HepG2 (cell line): ENCODE measurements around the gene SIRT1. TPM values are rescaled to one million over a fixed set of nuclear protein-coding genes. Genes with fewer than 3 reads are reported as not detected.

ENCODE experiments used
- CCAR2 ChIP-seq: fragments of 200-400 bp; formaldehyde crosslinking; optimal IDR thresholded peaks from 2 replicates; pipeline ENCODE3; 2018; ENCODE audit warnings: low read depth, mild to moderate bottlenecking, low read length, moderate library complexity
- GABPA ChIP-seq, 2 experiments: IDR thresholded peaks; 2 replicates each; pipeline ENCODE4 v1.6.1; 2011 to 2016; ENCODE audit warnings: low read depth in 2 of 2, low read length in 1 of 2, missing biosample characterization in 1 of 2, missing genetic modification characterization in 1 of 2
- HDAC1 ChIP-seq: sonication (generic); formaldehyde crosslinking; IDR thresholded peaks from 2 replicates; pipeline ENCODE4 v1.5.1; 2020; ENCODE audit warnings: mild to moderate bottlenecking, missing genetic modification reagents
- MAFG ChIP-seq: sonication (generic); formaldehyde crosslinking; IDR thresholded peaks from 2 replicates; pipeline ENCODE4 v1.5.1; 2020; ENCODE audit warnings: mild to moderate bottlenecking, missing genetic modification reagents
- NFE2L2 ChIP-seq: fragments of 150-350 bp; IDR thresholded peaks from 2 replicates; pipeline ENCODE4 v1.6.1; 2014; ENCODE audit warnings: low read length
- SALL1 ChIP-seq: sonication (generic); formaldehyde crosslinking; IDR thresholded peaks from 2 replicates; pipeline ENCODE4 v1.8.0; 2022; ENCODE audit warnings: mild to moderate bottlenecking, missing genetic modification reagents
- SMARCE1 ChIP-seq: fragments of 450-650 bp; IDR thresholded peaks from 2 replicates; pipeline ENCODE4 v1.6.1; 2017; ENCODE audit warnings: borderline replicate concordance
- SOX13 ChIP-seq, 3 experiments: fragments of 450-650 bp in 1 of 3; sonication (generic) in 1 of 3; formaldehyde crosslinking in 1 of 3; IDR thresholded peaks in 2 of 3; conservative IDR thresholded peaks in 1 of 3; 2 replicates each; pipeline versions ENCODE4 v1.5.0 to v1.6.1; 2016 to 2020; ENCODE audit warnings: antibody characterized with exemption in 1 of 3, mild to moderate bottlenecking in 1 of 3, missing compliant biosample characterization in 1 of 3, missing genetic modification reagents in 1 of 3, moderate library complexity in 1 of 3
- TP53 ChIP-seq: sonication (generic); formaldehyde crosslinking; conservative IDR thresholded peaks from 2 replicates; pipeline ENCODE4 v1.4.0; 2020; ENCODE audit warnings: missing genetic modification reagents
- ZNF143 ChIP-seq: sonication (generic); formaldehyde crosslinking; IDR thresholded peaks from 2 replicates; pipeline ENCODE4 v1.4.0; 2020; ENCODE audit warnings: missing genetic modification reagents
- ZNF207 ChIP-seq: fragments of 450-650 bp; IDR thresholded peaks from 2 replicates; pipeline ENCODE4 v1.6.1; 2016; ENCODE audit warnings: antibody characterized with exemption, borderline replicate concordance
- ZNF629 ChIP-seq: sonication (generic); formaldehyde crosslinking; conservative IDR thresholded peaks from 2 replicates; pipeline ENCODE4 v1.5.0; 2020; ENCODE audit warnings: missing genetic modification reagents
- polyA plus RNA-seq, 8 experiments: library from polyadenylated mRNA; depleted of rRNA in 3 of 8; stranded (reverse) in 7 of 8; unstranded in 1 of 8; fragments of >200 nt; fragmentation: Illumina TruSeq in 4 of 8; extraction: Trizol in 4 of 8; gene quantifications; 2 replicates each; pipeline versions ENCODE4 v1.2.1 to v1.2.3, GENCODE V29; 2011 to 2016; ENCODE audit warnings: low read depth in 4 of 8, missing spikeins in 1 of 8, mixed read lengths in 1 of 8; ENCODE audit not compliant: insufficient read depth in 1 of 8
- total RNA-seq, 5 experiments: library from RNA; depleted of rRNA; stranded (reverse); fragments of >200 nt; fragmentation: Illumina TruSeq; extraction: Trizol; gene quantifications; 2 replicates each; pipeline ENCODE4 v1.2.3, GENCODE V29; 2016; ENCODE audit warnings: low read depth in 1 of 5
- TF ChIP-seq, protein P1 (sequence below): sonication (generic); formaldehyde crosslinking; IDR thresholded peaks from 2 replicates; pipeline ENCODE4 v1.5.1; 2020; ENCODE audit warnings: missing genetic modification reagents, mild to moderate bottlenecking, borderline replicate concordance
- TF ChIP-seq, protein P2 (sequence below): sonication (generic); formaldehyde crosslinking; IDR thresholded peaks from 2 replicates; pipeline ENCODE4 v1.4.0; 2020; ENCODE audit warnings: mild to moderate bottlenecking, missing genetic modification reagents
- TF ChIP-seq, protein P3 (sequence below): IDR thresholded peaks from 2 replicates; pipeline ENCODE4 v1.6.1; 2016; ENCODE audit warnings: low read depth, borderline replicate concordance
- TF ChIP-seq, protein P4 (sequence below): sonication (generic); formaldehyde crosslinking; IDR thresholded peaks from 2 replicates; pipeline ENCODE4 v1.9.0; 2021; ENCODE audit warnings: missing genetic modification reagents, borderline replicate concordance
- TF ChIP-seq, protein P5 (sequence below): sonication (generic); formaldehyde crosslinking; IDR thresholded peaks from 2 replicates; pipeline ENCODE4 v1.5.0; 2020; ENCODE audit warnings: missing genetic modification reagents, mild to moderate bottlenecking, borderline replicate concordance

The SIRT1 gene
- total and polyA plus RNA-seq, 2 of the 13 experiments (the other 11 are each of a cell fraction or from before 2014, with no cell fraction given), result 9.4 to 10.2 TPM

DNA sequence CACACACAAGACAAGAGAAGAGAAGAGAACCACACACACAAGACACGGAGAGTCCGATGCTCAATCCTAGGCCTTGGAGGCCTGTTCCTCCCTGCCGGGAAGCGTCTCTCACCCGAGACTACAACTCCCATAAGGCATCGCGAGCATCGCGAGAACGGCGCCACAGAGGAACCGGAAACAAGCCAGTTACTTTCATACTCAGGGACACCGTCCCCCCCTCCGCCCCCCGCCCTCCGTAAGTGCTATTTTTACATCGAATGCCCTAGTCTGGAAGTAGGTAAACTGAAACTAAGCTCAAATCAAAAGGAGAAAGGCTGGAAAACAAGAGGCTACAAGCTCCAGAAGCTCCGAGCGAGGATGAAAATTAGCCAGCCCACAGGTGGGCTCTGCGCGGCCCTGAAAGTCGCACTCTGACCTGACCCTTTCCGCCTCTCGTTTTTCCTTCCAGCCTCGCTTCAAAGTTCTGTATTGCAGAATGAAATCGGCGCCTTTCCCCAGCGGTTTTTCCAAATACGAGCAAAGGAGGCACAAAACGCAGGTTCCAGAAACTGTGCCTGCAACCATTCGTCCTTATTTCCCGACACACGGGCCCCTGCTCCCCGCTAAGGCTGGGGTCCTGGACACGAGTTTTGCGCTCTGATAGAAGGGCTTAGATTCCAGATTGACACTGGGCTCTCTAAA, 35.0 kb upstream of the SIRT1 start (continued):
- TF ChIP-seq SOX13 (IDR thresholded peaks at IDR 0.05), result no peak
- TF ChIP-seq SOX13 (CRISPR knock-in tag; conservative IDR thresholded peaks at IDR 0.05 in 1 of 2, IDR thresholded peaks at IDR 0.05 in 1 of 2), result no peak; a peak in 1 of 4 replicates
- TF ChIP-seq, protein P1, sequence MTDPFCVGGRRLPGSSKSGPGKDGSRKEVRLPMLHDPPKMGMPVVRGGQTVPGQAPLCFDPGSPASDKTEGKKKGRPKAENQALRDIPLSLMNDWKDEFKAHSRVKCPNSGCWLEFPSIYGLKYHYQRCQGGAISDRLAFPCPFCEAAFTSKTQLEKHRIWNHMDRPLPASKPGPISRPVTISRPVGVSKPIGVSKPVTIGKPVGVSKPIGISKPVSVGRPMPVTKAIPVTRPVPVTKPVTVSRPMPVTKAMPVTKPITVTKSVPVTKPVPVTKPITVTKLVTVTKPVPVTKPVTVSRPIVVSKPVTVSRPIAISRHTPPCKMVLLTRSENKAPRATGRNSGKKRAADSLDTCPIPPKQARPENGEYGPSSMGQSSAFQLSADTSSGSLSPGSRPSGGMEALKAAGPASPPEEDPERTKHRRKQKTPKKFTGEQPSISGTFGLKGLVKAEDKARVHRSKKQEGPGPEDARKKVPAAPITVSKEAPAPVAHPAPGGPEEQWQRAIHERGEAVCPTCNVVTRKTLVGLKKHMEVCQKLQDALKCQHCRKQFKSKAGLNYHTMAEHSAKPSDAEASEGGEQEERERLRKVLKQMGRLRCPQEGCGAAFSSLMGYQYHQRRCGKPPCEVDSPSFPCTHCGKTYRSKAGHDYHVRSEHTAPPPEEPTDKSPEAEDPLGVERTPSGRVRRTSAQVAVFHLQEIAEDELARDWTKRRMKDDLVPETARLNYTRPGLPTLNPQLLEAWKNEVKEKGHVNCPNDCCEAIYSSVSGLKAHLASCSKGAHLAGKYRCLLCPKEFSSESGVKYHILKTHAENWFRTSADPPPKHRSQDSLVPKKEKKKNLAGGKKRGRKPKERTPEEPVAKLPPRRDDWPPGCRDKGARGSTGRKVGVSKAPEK (CRISPR knock-in tag), result no peak
- TF ChIP-seq, protein P2, sequence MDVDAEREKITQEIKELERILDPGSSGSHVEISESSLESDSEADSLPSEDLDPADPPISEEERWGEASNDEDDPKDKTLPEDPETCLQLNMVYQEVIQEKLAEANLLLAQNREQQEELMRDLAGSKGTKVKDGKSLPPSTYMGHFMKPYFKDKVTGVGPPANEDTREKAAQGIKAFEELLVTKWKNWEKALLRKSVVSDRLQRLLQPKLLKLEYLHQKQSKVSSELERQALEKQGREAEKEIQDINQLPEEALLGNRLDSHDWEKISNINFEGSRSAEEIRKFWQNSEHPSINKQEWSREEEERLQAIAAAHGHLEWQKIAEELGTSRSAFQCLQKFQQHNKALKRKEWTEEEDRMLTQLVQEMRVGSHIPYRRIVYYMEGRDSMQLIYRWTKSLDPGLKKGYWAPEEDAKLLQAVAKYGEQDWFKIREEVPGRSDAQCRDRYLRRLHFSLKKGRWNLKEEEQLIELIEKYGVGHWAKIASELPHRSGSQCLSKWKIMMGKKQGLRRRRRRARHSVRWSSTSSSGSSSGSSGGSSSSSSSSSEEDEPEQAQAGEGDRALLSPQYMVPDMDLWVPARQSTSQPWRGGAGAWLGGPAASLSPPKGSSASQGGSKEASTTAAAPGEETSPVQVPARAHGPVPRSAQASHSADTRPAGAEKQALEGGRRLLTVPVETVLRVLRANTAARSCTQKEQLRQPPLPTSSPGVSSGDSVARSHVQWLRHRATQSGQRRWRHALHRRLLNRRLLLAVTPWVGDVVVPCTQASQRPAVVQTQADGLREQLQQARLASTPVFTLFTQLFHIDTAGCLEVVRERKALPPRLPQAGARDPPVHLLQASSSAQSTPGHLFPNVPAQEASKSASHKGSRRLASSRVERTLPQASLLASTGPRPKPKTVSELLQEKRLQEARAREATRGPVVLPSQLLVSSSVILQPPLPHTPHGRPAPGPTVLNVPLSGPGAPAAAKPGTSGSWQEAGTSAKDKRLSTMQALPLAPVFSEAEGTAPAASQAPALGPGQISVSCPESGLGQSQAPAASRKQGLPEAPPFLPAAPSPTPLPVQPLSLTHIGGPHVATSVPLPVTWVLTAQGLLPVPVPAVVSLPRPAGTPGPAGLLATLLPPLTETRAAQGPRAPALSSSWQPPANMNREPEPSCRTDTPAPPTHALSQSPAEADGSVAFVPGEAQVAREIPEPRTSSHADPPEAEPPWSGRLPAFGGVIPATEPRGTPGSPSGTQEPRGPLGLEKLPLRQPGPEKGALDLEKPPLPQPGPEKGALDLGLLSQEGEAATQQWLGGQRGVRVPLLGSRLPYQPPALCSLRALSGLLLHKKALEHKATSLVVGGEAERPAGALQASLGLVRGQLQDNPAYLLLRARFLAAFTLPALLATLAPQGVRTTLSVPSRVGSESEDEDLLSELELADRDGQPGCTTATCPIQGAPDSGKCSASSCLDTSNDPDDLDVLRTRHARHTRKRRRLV, result peak; percentile 55; the same call in 1 of the 2 replicates
- TF ChIP-seq, protein P3, sequence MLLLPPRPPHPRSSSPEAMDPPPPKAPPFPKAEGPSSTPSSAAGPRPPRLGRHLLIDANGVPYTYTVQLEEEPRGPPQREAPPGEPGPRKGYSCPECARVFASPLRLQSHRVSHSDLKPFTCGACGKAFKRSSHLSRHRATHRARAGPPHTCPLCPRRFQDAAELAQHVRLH (CRISPR knock-in tag), result 0 out of 2 replicates have a peak, but pooled peaks have one; percentile 20
- TF ChIP-seq CCAR2, result no peak
- TF ChIP-seq ZNF143 (CRISPR knock-in tag), result peak; percentile 96
- peak; percentile 82 for TF ChIP-seq GABPA (IDR thresholded peaks at IDR 0.05; ENCODE audit: low read depth, low read length)
- TF ChIP-seq GABPA (CRISPR knock-in tag; IDR thresholded peaks at IDR 0.05; ENCODE audit: low read depth), result peak; percentile 96
- no peak for TF ChIP-seq TP53 (CRISPR knock-in tag)
- TF ChIP-seq SALL1 (CRISPR knock-in tag), result peak; percentile 82
- TF ChIP-seq, protein P4, sequence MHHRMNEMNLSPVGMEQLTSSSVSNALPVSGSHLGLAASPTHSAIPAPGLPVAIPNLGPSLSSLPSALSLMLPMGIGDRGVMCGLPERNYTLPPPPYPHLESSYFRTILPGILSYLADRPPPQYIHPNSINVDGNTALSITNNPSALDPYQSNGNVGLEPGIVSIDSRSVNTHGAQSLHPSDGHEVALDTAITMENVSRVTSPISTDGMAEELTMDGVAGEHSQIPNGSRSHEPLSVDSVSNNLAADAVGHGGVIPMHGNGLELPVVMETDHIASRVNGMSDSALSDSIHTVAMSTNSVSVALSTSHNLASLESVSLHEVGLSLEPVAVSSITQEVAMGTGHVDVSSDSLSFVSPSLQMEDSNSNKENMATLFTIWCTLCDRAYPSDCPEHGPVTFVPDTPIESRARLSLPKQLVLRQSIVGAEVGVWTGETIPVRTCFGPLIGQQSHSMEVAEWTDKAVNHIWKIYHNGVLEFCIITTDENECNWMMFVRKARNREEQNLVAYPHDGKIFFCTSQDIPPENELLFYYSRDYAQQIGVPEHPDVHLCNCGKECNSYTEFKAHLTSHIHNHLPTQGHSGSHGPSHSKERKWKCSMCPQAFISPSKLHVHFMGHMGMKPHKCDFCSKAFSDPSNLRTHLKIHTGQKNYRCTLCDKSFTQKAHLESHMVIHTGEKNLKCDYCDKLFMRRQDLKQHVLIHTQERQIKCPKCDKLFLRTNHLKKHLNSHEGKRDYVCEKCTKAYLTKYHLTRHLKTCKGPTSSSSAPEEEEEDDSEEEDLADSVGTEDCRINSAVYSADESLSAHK (CRISPR knock-in tag), result no peak
- peak; percentile 72 for TF ChIP-seq HDAC1 (CRISPR knock-in tag)
- no peak for TF ChIP-seq MAFG (CRISPR knock-in tag)
- no peak for TF ChIP-seq ZNF207
- TF ChIP-seq NFE2L2, result no peak
- no peak for TF ChIP-seq ZNF629 (CRISPR knock-in tag)
- TF ChIP-seq, protein P5, sequence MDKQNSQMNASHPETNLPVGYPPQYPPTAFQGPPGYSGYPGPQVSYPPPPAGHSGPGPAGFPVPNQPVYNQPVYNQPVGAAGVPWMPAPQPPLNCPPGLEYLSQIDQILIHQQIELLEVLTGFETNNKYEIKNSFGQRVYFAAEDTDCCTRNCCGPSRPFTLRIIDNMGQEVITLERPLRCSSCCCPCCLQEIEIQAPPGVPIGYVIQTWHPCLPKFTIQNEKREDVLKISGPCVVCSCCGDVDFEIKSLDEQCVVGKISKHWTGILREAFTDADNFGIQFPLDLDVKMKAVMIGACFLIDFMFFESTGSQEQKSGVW (CRISPR knock-in tag), result no peak
- no peak for TF ChIP-seq SMARCE1
